OCI-LY1 (cell line): ENCODE measurements around the gene MAML2.

Experiments
- EZH2 ChIP-seq: fragments of 200-600 bp; sonication (generic), shearing (Covaris generic); IDR thresholded peaks from 2 replicates; pipeline ENCODE4 v1.8.0; 2017; ENCODE audit warnings: borderline replicate concordance, mixed run types, mild to moderate bottlenecking, antibody characterized with exemption, low read length, moderate library complexity, mixed read lengths
- TF ChIP-seq, protein P1 (sequence below): fragments of 200-600 bp; sonication (generic), shearing (Covaris generic); IDR thresholded peaks from 2 replicates; pipeline ENCODE4 v1.5.1; 2017; ENCODE audit warnings: mild to moderate bottlenecking, antibody characterized with exemption, low read length, moderate library complexity, mixed read lengths

DNA sequence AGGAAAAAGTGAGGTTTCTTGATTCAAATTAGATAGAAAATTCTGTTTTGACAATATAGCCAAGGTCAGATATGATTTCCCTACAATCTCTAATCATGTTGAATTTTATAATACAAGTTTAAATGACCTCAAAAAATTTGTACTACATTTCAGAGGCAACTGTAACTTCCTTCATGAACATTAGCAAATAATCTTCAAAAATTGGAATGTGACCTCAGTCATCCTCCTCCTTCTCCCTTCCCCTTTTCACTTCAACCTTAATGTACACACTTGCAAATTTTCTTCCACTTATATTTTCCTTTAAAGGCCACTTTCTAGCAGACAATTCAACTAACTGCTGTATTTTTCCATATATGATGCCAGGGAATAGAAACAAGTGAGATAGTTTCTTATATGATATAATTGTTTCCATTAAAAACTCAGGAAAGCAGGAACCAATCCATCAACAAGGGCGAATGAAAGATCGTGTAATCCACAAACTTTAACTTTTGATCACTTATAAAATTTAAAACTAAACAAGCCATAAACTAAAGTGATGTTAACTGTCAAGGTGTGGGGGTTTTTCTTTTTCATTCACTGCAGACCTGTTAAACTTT is 60.3 kb downstream of the MAML2 start:
- TF ChIP-seq, protein P1, sequence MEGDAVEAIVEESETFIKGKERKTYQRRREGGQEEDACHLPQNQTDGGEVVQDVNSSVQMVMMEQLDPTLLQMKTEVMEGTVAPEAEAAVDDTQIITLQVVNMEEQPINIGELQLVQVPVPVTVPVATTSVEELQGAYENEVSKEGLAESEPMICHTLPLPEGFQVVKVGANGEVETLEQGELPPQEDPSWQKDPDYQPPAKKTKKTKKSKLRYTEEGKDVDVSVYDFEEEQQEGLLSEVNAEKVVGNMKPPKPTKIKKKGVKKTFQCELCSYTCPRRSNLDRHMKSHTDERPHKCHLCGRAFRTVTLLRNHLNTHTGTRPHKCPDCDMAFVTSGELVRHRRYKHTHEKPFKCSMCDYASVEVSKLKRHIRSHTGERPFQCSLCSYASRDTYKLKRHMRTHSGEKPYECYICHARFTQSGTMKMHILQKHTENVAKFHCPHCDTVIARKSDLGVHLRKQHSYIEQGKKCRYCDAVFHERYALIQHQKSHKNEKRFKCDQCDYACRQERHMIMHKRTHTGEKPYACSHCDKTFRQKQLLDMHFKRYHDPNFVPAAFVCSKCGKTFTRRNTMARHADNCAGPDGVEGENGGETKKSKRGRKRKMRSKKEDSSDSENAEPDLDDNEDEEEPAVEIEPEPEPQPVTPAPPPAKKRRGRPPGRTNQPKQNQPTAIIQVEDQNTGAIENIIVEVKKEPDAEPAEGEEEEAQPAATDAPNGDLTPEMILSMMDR: no peak
- TF ChIP-seq EZH2: no peak
